ENCODE measurements around the gene PCDHGA1.
"Not testable (repeated sequence)": the region's sequence is repeated elsewhere in the genome, so short reads cannot be mapped to it uniquely, and the experiment has no call there.

Gene PCDHGA1

DNA sequence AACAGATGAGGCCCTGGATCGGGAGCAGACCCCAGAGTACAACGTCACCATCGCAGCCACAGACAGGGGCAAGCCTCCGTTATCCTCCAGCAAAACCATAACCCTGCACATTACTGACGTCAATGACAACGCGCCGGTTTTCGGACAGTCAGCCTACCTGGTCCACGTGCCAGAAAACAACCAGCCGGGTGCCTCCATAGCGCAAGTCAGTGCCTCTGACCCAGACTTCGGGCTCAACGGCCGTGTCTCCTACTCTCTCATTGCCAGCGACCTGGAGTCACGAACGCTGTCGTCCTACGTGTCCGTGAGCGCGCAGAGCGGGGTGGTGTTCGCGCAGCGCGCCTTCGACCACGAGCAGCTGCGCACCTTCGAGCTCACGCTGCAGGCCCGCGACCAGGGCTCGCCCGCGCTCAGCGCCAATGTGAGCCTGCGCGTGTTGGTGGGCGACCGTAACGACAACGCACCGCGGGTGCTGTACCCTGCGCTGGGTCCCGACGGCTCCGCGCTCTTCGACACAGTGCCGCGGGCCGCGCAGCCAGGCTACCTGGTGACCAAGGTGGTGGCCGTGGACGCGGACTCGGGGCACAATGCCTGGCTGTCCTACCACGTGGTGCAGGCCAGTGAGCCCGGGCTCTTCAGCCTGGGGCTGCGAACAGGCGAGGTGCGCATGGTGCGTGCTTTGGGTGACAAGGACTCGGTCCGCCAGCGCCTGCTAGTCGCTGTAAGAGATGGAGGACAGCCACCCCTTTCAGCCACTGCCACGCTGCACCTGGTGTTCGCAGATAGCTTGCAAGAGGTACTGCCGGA, 89.0 kb downstream of the PCDHGA1 start:
- Histone ChIP-seq H3K9me3 (ENCODE audit: control insufficient read depth, low read length) (peaks cover 45% of the 10 kb centered on the region), H3K4me1 (ENCODE audit: control insufficient read depth, insufficient read depth, low read length) (no peaks in the 10 kb centered on the region), H3K27me3 (replicated peaks; ENCODE audit: control insufficient read depth, insufficient read depth, low read length) (no peaks in the 10 kb centered on the region), H3K9ac (ENCODE audit: low read length) (no peak overlapping the region), H3K4me3 (ENCODE audit: low read length) (peak overlapping the region; percentile 4), H3K36me3 (ENCODE audit: control insufficient read depth, insufficient read depth, low read length, severe bottlenecking) (no peaks in the 10 kb centered on the region)
- DNase-seq (ENCODE audit: low read depth): no peak

DNA sequence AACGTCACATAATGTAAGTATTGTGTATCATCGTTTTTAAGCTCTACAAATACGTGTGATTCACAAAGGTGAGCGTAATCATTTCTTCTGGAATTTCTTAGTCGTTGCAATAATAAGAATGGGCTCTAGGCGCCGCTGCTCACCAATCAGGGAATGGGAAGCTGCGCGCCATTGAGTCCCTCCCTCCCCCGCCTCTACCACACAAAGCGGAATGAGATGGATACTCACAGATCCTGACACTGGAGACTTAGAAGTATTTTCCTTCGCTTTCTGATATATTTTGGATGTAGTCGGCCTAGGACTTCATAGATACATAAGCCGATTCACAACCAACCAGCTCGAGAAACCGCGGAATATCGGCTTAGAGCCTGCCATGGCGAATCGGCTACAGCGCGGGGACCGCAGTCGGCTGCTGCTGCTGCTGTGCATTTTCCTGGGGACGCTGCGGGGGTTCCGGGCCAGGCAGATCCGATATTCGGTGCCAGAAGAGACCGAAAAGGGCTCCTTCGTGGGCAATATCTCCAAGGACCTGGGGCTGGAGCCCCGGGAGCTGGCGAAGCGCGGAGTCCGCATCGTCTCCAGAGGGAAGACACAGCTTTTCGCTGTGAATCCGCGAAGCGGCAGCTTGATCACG, 90.7 kb downstream of the PCDHGA1 start, which contains the start of gene PCDHGA11:
TSS of gene PCDHGA11 (plus strand) at position 197 of the 634 bp plus-strand sequence. CDS start at position 374, 177 bp downstream.
- DNase-seq (ENCODE audit: low read depth): peak; percentile 50
- H3K36me3 ChIP-seq (ENCODE audit: control insufficient read depth, insufficient read depth, low read length, severe bottlenecking): no peaks in the 10 kb centered on the region
- peak within 1 kb of the TSS; percentile 84 for H3K4me3 ChIP-seq (ENCODE audit: low read length)
- H3K4me1 ChIP-seq (ENCODE audit: control insufficient read depth, insufficient read depth, low read length): no peaks in the 10 kb centered on the region
- H3K27me3 ChIP-seq (replicated peaks; ENCODE audit: control insufficient read depth, insufficient read depth, low read length): no peaks in the 10 kb centered on the region
- peak within 1 kb of the TSS; percentile 70 for H3K9ac ChIP-seq (ENCODE audit: low read length)
- H3K9me3 ChIP-seq (ENCODE audit: control insufficient read depth, low read length): peaks cover 44% of the 10 kb centered on the region

DNA sequence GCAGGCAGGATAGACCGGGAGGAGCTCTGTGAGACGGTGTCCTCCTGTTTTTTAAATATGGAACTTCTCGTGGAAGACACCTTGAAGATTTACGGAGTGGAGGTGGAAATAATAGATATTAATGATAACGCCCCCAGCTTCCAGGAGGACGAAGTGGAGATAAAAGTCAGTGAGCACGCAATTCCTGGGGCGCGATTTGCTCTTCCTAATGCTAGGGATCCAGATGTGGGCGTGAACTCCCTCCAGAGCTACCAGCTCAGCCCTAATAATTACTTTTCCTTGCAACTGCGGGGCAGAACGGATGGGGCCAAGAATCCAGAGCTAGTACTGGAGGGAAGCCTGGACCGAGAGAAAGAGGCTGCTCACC, 91.2 kb downstream of the PCDHGA1 start:
- Histone ChIP-seq H3K4me3 (ENCODE audit: low read length) (peak overlapping the region; percentile 84), H3K9ac (ENCODE audit: low read length) (peak overlapping the region; percentile 70), H3K36me3 (ENCODE audit: control insufficient read depth, insufficient read depth, low read length, severe bottlenecking) (no peaks in the 10 kb centered on the region), H3K9me3 (ENCODE audit: control insufficient read depth, low read length) (peaks cover 44% of the 10 kb centered on the region), H3K4me1 (ENCODE audit: control insufficient read depth, insufficient read depth, low read length) (no peaks in the 10 kb centered on the region), H3K27me3 (replicated peaks; ENCODE audit: control insufficient read depth, insufficient read depth, low read length) (no peaks in the 10 kb centered on the region)
- DNase-seq (ENCODE audit: low read depth): no peak

DNA sequence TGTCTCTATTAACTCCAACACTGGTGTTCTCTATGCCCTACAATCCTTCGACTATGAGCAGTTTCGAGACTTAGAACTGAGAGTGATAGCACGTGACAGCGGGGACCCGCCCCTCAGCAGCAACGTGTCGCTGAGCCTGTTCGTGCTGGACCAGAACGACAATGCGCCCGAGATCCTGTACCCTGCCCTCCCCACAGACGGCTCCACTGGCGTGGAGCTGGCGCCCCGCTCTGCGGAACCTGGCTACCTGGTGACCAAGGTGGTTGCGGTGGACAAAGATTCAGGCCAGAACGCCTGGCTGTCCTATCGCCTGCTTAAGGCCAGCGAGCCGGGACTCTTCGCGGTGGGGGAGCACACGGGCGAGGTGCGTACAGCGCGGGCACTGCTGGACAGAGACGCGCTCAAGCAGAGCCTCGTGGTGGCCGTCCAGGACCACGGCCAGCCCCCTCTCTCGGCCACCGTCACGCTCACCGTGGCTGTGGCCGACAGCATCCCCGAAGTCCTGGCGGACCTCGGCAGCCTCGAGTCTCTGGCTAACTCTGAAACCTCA, 92.5 kb downstream of the PCDHGA1 start:
- H3K36me3 ChIP-seq (ENCODE audit: control insufficient read depth, insufficient read depth, low read length, severe bottlenecking): peaks cover 6% of the 10 kb centered on the region
- H3K9ac ChIP-seq (ENCODE audit: low read length): no peak overlapping the region
- no peaks in the 10 kb centered on the region for H3K27me3 ChIP-seq (replicated peaks; ENCODE audit: control insufficient read depth, insufficient read depth, low read length)
- peaks cover 55% of the 10 kb centered on the region for H3K9me3 ChIP-seq (ENCODE audit: control insufficient read depth, low read length)
- no peak for DNase-seq (ENCODE audit: low read depth)
- peak overlapping the region; percentile 52 for H3K4me3 ChIP-seq (ENCODE audit: low read length)
- H3K4me1 ChIP-seq (ENCODE audit: control insufficient read depth, insufficient read depth, low read length): no peaks in the 10 kb centered on the region

DNA sequence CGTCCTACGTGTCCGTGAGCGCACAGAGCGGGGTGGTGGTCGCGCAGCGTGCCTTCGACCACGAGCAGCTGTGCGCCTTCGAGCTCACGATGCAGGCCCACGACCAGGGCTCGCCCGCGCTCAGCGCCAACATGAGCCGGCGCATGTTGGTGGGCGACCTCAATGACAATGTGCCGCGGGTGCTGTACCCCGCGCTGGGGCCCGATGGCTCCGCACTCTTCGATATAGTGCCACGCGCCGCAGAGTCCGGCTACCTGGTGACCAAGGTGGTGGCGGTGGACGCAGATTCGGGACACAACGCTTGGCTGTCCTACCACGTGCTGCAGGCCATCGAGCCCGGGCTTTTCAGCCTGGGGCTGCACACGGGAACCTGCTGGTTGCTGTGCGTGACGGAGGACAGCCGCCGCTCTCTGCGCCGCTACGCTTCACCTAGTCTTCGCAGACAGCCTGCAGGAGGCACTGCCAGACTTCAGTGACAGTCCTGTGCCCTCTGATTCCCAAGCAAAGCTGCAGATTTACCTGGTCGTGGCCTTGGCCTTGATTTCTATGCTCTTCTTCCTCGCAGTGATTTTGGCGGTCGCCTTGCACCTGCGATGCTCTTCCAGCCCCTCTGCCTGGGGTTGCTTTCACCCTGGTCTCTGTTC, 97.6 kb downstream of the PCDHGA1 start:
- no peaks in the 10 kb centered on the region for H3K27me3 ChIP-seq (replicated peaks; ENCODE audit: control insufficient read depth, insufficient read depth, low read length)
- peaks cover 35% of the 10 kb centered on the region for H3K9me3 ChIP-seq (ENCODE audit: control insufficient read depth, low read length)
- DNase-seq (ENCODE audit: low read depth): no peak
- H3K9ac ChIP-seq (ENCODE audit: low read length): no peak overlapping the region
- H3K4me3 ChIP-seq (ENCODE audit: low read length): no peak overlapping the region
- H3K36me3 ChIP-seq (ENCODE audit: control insufficient read depth, insufficient read depth, low read length, severe bottlenecking): peaks cover 12% of the 10 kb centered on the region
- H3K4me1 ChIP-seq (ENCODE audit: control insufficient read depth, insufficient read depth, low read length): peaks cover 16% of the 10 kb centered on the region

DNA sequence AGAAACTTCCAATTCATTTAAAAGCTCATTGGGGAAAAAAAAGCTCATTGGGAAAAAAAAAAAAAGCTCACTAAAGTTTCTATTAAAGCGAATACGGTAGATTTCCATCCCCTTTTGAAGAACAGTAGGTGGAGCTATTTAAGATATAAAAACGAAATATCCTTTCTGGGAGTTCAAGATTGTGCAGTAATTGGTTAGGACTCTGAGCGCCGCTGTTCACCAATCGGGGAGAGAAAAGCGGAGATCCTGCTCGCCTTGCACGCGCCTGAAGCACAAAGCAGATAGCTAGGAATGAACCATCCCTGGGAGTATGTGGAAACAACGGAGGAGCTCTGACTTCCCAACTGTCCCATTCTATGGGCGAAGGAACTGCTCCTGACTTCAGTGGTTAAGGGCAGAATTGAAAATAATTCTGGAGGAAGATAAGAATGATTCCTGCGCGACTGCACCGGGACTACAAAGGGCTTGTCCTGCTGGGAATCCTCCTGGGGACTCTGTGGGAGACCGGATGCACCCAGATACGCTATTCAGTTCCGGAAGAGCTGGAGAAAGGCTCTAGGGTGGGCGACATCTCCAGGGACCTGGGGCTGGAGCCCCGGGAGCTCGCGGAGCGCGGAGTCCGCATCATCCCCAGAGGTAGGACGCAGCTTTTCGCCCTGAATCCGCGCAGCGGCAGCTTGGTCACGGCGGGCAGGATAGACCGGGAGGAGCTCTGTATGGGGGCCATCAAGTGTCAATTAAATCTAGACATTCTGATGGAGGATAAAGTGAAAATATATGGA, 100.2 kb downstream of the PCDHGA1 start, which contains the start of gene PCDHGA12:
TSS of gene PCDHGA12 (plus strand) at position 176 of the 782 bp plus-strand sequence. CDS start at position 429, 253 bp downstream.
- peaks cover 26% of the 10 kb centered on the region for H3K9me3 ChIP-seq (ENCODE audit: control insufficient read depth, low read length)
- H3K4me3 ChIP-seq (ENCODE audit: low read length): peak within 1 kb of the TSS; percentile 85
- no peaks in the 10 kb centered on the region for H3K27me3 ChIP-seq (replicated peaks; ENCODE audit: control insufficient read depth, insufficient read depth, low read length)
- H3K9ac ChIP-seq (ENCODE audit: low read length): peak within 1 kb of the TSS; percentile 83
- peaks cover 16% of the 10 kb centered on the region for H3K4me1 ChIP-seq (ENCODE audit: control insufficient read depth, insufficient read depth, low read length)
- H3K36me3 ChIP-seq (ENCODE audit: control insufficient read depth, insufficient read depth, low read length, severe bottlenecking): peaks cover 12% of the 10 kb centered on the region
- DNase-seq (ENCODE audit: low read depth): peak; percentile 36

DNA sequence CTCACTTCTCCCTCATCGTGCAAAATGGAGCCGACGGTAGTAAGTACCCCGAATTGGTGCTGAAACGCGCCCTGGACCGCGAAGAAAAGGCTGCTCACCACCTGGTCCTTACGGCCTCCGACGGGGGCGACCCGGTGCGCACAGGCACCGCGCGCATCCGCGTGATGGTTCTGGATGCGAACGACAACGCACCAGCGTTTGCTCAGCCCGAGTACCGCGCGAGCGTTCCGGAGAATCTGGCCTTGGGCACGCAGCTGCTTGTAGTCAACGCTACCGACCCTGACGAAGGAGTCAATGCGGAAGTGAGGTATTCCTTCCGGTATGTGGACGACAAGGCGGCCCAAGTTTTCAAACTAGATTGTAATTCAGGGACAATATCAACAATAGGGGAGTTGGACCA, 101.0 kb downstream of the PCDHGA1 start:
- Histone ChIP-seq H3K4me1 (ENCODE audit: control insufficient read depth, insufficient read depth, low read length) (peaks cover 16% of the 10 kb centered on the region), H3K27me3 (replicated peaks; ENCODE audit: control insufficient read depth, insufficient read depth, low read length) (no peaks in the 10 kb centered on the region), H3K9ac (ENCODE audit: low read length) (peak overlapping the region; percentile 83), H3K36me3 (ENCODE audit: control insufficient read depth, insufficient read depth, low read length, severe bottlenecking) (peaks cover 12% of the 10 kb centered on the region), H3K4me3 (ENCODE audit: low read length) (peak overlapping the region; percentile 85), H3K9me3 (ENCODE audit: control insufficient read depth, low read length) (peaks cover 26% of the 10 kb centered on the region)
- no peak for DNase-seq (ENCODE audit: low read depth)

DNA sequence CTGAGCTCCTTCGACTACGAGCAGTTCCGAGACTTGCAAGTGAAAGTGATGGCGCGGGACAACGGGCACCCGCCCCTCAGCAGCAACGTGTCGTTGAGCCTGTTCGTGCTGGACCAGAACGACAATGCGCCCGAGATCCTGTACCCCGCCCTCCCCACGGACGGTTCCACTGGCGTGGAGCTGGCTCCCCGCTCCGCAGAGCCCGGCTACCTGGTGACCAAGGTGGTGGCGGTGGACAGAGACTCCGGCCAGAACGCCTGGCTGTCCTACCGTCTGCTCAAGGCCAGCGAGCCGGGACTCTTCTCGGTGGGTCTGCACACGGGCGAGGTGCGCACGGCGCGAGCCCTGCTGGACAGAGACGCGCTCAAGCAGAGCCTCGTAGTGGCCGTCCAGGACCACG, 102.0 kb downstream of the PCDHGA1 start:
- H3K9me3 ChIP-seq (ENCODE audit: control insufficient read depth, low read length): peaks cover 19% of the 10 kb centered on the region

DNA sequence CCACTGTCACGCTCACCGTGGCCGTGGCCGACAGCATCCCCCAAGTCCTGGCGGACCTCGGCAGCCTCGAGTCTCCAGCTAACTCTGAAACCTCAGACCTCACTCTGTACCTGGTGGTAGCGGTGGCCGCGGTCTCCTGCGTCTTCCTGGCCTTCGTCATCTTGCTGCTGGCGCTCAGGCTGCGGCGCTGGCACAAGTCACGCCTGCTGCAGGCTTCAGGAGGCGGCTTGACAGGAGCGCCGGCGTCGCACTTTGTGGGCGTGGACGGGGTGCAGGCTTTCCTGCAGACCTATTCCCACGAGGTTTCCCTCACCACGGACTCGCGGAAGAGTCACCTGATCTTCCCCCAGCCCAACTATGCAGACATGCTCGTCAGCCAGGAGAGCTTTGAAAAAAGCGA, 102.4 kb downstream of the PCDHGA1 start:
- not testable (repeated sequence) for H3K36me3 ChIP-seq (ENCODE audit: control insufficient read depth, insufficient read depth, low read length, severe bottlenecking); DNase-seq (ENCODE audit: low read depth); H3K9ac ChIP-seq (ENCODE audit: low read length); H3K27me3 ChIP-seq (replicated peaks; ENCODE audit: control insufficient read depth, insufficient read depth, low read length)
- Histone ChIP-seq H3K9me3 (ENCODE audit: control insufficient read depth, low read length) (peaks cover 15% of the 10 kb centered on the region), H3K4me3 (ENCODE audit: low read length) (peak overlapping the region; percentile 85), H3K4me1 (ENCODE audit: control insufficient read depth, insufficient read depth, low read length) (peaks cover 16% of the 10 kb centered on the region)

More for the DNA sequence above, 102.0 kb downstream of the PCDHGA1 start:
- H3K4me1 ChIP-seq (ENCODE audit: control insufficient read depth, insufficient read depth, low read length): peaks cover 16% of the 10 kb centered on the region
- H3K4me3 ChIP-seq (ENCODE audit: low read length): peak overlapping the region; percentile 85
- not testable (repeated sequence) for H3K27me3 ChIP-seq (replicated peaks; ENCODE audit: control insufficient read depth, insufficient read depth, low read length); DNase-seq (ENCODE audit: low read depth)
- peaks cover 11% of the 10 kb centered on the region for H3K36me3 ChIP-seq (ENCODE audit: control insufficient read depth, insufficient read depth, low read length, severe bottlenecking)
- H3K9ac ChIP-seq (ENCODE audit: low read length): peak overlapping the region; percentile 83

DNA sequence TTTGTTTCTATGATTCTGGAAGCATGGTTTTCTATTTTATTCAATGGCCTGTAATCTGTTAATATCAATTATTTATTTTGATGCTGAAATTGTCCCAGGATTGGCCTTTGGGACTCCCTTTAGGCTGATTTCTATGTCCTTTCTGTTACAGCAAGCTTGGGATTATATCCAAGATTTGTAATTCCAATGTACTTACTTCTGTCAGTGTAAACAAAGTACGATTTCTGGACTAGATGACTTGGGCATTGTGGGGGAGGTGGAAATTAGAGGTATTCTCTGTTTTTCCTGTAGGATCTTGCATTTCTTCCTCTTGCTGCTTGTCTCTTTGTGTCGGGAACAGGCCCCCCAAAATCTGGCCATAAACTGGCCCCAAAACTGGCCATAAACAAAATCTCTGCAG, 103.7 kb downstream of the PCDHGA1 start:
- peak; percentile 21 for DNase-seq (ENCODE audit: low read depth)
- H3K4me3 ChIP-seq (ENCODE audit: low read length): peak overlapping the region; percentile 1
- no peaks in the 10 kb centered on the region for H3K27me3 ChIP-seq (replicated peaks; ENCODE audit: control insufficient read depth, insufficient read depth, low read length)
- peaks cover 16% of the 10 kb centered on the region for H3K4me1 ChIP-seq (ENCODE audit: control insufficient read depth, insufficient read depth, low read length)
- no peak overlapping the region for H3K9ac ChIP-seq (ENCODE audit: low read length)
- H3K36me3 ChIP-seq (ENCODE audit: control insufficient read depth, insufficient read depth, low read length, severe bottlenecking): no peaks in the 10 kb centered on the region
- H3K9me3 ChIP-seq (ENCODE audit: control insufficient read depth, low read length): peaks cover 10% of the 10 kb centered on the region

Data from adipocyte (in vitro differentiated cells).